HPDE6-E6E7 (cell line): ENCODE measurements around the gene SYF2.

Experiments
- DNase-seq: peaks from one replicate; pipeline ENCODE4 v3.0.0; 2011; ENCODE audit warnings: missing footprints; ENCODE audit errors: extremely low spot score

Gene SYF2

GRCh38 chr1:25184001-25184762 is 48.1 kb downstream of the SYF2 start:
- no peak for DNase-seq

- no peak for DNase-seq
Observed at GRCh38 chr1:25183126-25183980, 48.9 kb downstream of the SYF2 start.

- no peak for DNase-seq
Observed at GRCh38 chr1:25182629-25183028, 49.7 kb downstream of the SYF2 start.

DNA sequence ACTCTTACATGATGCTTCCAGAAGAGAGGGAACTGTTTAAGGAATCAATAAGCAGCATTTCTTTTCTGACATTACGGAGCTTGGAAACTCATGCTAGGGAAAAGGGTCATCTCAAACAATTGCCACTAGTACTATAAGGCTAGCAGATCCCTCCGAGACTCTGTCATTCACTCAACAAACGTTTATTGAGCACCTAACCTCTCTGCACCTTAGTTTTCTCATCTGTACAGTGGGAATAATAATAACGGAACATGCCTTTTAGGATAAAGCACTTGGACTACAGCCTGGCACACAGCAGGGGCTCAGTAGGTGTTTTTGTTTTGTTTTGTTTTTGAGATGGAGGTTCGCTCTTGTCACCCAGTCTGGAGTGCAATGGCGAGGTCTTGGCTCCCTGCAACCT is 51.3 kb downstream of the SYF2 start:
- no peak for DNase-seq

GRCh38 chr1:25178917-25179561 is 53.3 kb downstream of the SYF2 start:
- DNase-seq, result no peak

GRCh38 chr1:25174730-25175612 is 57.3 kb downstream of the SYF2 start:
- no peak for DNase-seq

- DNase-seq, result no peak
Observed at GRCh38 chr1:25174363-25174729, 58.0 kb downstream of the SYF2 start.

- no peak for DNase-seq
Observed at GRCh38 chr1:25173809-25174340, 58.4 kb downstream of the SYF2 start.
